Neural cell (in vitro differentiated cells): ENCODE results near the gene POTEM. TPM values are rescaled to one million over a fixed set of nuclear protein-coding genes. Genes with fewer than 3 reads are reported as not detected.
"Not testable (repeated sequence)": the region's sequence is repeated elsewhere in the genome, so short reads cannot be mapped to it uniquely, and the experiment has no call there.

Experiments
- H2AFZ ChIP-seq: fragments of 200-600, 300-800 bp; sonication (generic), shearing (Covaris generic); 2 replicates; pipeline ENCODE4 v1.6.0; 2014; ENCODE audit warnings: low read depth, mild to moderate bottlenecking, antibody characterized with exemption, low read length, moderate library complexity
- H3F3A ChIP-seq: fragments of 200-600 bp; shearing (Covaris generic); 2 replicates; pipeline ENCODE4 v1.6.1; 2016; ENCODE audit warnings: mild to moderate bottlenecking, moderate library complexity, mixed read lengths, antibody characterized with exemption, low read length; ENCODE audit not compliant: insufficient read depth, poor library complexity, severe bottlenecking
- H3K27ac ChIP-seq: fragments of 200-600, 300-800 bp; sonication (generic), shearing (Covaris generic); 2 replicates; pipeline ENCODE4 v1.5.1; 2014; ENCODE audit warnings: mild to moderate bottlenecking, low read length, moderate library complexity
- H3K27me3 ChIP-seq: fragments of 300-800, 200-600 bp; sonication (generic), shearing (Covaris generic); 2 replicates; pipeline ENCODE4 v1.6.0; 2014; ENCODE audit warnings: mild to moderate bottlenecking, low read depth, low read length, moderate library complexity; ENCODE audit not compliant: insufficient read depth
- H3K36me3 ChIP-seq: fragments of 300-800, 200-600 bp; sonication (generic), shearing (Covaris generic); 2 replicates; pipeline ENCODE4 v1.5.1; 2014; ENCODE audit warnings: mild to moderate bottlenecking, antibody characterized with exemption, low read length, moderate library complexity; ENCODE audit not compliant: insufficient read depth
- H3K4me2 ChIP-seq: fragments of 300-800, 200-600 bp; sonication (generic), shearing (Covaris generic); 2 replicates; pipeline ENCODE4 v1.6.0; 2014; ENCODE audit warnings: mild to moderate bottlenecking, low read length
- H3K4me3 ChIP-seq: fragments of 300-800, 200-600 bp; sonication (generic), shearing (Covaris generic); 2 replicates; pipeline ENCODE4 v1.5.1; 2014; ENCODE audit warnings: mild to moderate bottlenecking, low read length, moderate library complexity
- H3K79me2 ChIP-seq: fragments of 200-600 bp; shearing (Covaris generic); replicated peaks from 2 replicates; pipeline ENCODE4 v1.6.0; 2014; ENCODE audit warnings: mild to moderate bottlenecking, low read length, moderate library complexity; ENCODE audit not compliant: insufficient read depth
- H3K9ac ChIP-seq: fragments of 300-800, 200-600 bp; sonication (generic), shearing (Covaris generic); 2 replicates; pipeline ENCODE4 v1.6.1; 2016; ENCODE audit warnings: mild to moderate bottlenecking, low read length, mixed read lengths
- H3K9me2 ChIP-seq: fragments of 200-600 bp; shearing (Covaris generic); 2 replicates; pipeline ENCODE4 v1.6.1; 2016; ENCODE audit warnings: mild to moderate bottlenecking, low read length, mixed read lengths; ENCODE audit not compliant: insufficient read depth
- H3K9me3 ChIP-seq: fragments of 200-600, 300-800 bp; sonication (generic), shearing (Covaris generic); 2 replicates; pipeline ENCODE4 v1.6.1; 2016; ENCODE audit warnings: mild to moderate bottlenecking, mixed run types, low read length, moderate library complexity, mixed read lengths
- H4K20me1 ChIP-seq: fragments of 200-600 bp; shearing (Covaris generic); 2 replicates; pipeline ENCODE4 v1.6.1; 2016; ENCODE audit warnings: mild to moderate bottlenecking, mixed run types; ENCODE audit not compliant: insufficient read depth
- polyA plus RNA-seq: library from polyadenylated mRNA; depleted of rRNA; stranded (reverse); fragments of >200 nt; gene quantifications from 2 replicates; pipeline ENCODE4 v1.2.3, GENCODE V29; 2014

Gene POTEM
- polyA plus RNA-seq, 1 donor from 2014 or later = not detected

- H3K9me2 ChIP-seq, H4K20me1 ChIP-seq, H3K9me3 ChIP-seq, H3K27me3 ChIP-seq, H3F3A ChIP-seq, H3K4me3 ChIP-seq, H3K9ac ChIP-seq, H3K27ac ChIP-seq, H2AFZ ChIP-seq, H3K4me2 ChIP-seq, H3K79me2 ChIP-seq, H3K36me3 ChIP-seq: not testable (repeated sequence)
Measured at GRCh38 chr14:19011029-19011428, 43.8 kb downstream of the POTEM start.

DNA sequence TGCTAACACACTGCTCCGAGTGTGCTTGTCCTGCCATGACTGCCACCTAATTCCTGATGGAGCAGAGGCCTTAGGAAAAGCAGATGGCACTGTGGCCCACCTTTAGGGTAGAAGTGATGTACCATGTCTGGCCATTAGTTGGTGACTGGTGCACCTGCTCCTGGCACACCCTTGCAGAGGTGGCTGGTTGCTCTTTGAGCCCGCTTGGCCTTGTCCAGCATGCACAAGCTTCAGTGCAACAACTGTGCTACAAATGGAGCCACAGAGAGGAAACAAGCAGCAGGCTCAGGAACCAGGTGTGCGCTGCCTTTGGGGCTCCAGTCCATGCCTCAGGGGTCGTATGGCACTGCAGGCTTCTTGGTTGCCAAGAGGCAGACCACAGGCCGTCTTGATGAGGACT lies 44.5 kb downstream of the POTEM start:
- H3K9me3 ChIP-seq, H3K9me2 ChIP-seq, H2AFZ ChIP-seq, H3K9ac ChIP-seq, H3K4me2 ChIP-seq, H4K20me1 ChIP-seq, H3K27me3 ChIP-seq, H3K4me3 ChIP-seq, H3F3A ChIP-seq, H3K79me2 ChIP-seq, H3K36me3 ChIP-seq, H3K27ac ChIP-seq: not testable (repeated sequence)

GRCh38 chr14:19015185-19015584 lies 48.0 kb downstream of the POTEM start:
- H3K9me2 ChIP-seq, H3K36me3 ChIP-seq, H3K79me2 ChIP-seq, H2AFZ ChIP-seq, H3K4me2 ChIP-seq, H3K4me3 ChIP-seq, H3K9me3 ChIP-seq, H3K27me3 ChIP-seq, H3K9ac ChIP-seq, H4K20me1 ChIP-seq, H3K27ac ChIP-seq, H3F3A ChIP-seq: not testable (repeated sequence)

DNA sequence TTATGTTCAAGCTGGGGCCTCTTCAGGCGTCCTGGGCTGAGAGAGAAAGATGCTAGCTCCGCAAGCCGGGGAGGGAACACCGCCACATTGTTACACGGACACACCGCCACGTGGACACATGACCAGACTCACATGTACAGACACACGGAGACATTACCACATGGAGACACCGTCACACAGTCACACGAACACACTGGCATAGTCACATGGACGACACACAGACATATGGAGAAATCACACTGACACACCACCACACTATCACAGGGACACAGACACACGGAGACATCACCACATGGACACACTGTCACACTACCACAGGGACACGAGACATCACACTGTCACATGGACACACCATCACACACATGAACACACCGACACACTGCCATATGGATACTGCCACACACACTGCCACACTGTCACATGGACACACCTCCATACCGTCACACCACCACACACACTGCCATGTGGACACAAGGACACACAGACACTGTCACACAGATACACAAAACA lies 57.9 kb downstream of the POTEM start:
- not testable (repeated sequence) for H2AFZ ChIP-seq, H3K4me2 ChIP-seq, H3F3A ChIP-seq, H3K9me2 ChIP-seq, H4K20me1 ChIP-seq, H3K36me3 ChIP-seq, H3K9ac ChIP-seq, H3K4me3 ChIP-seq, H3K9me3 ChIP-seq, H3K79me2 ChIP-seq, H3K27me3 ChIP-seq, H3K27ac ChIP-seq

DNA sequence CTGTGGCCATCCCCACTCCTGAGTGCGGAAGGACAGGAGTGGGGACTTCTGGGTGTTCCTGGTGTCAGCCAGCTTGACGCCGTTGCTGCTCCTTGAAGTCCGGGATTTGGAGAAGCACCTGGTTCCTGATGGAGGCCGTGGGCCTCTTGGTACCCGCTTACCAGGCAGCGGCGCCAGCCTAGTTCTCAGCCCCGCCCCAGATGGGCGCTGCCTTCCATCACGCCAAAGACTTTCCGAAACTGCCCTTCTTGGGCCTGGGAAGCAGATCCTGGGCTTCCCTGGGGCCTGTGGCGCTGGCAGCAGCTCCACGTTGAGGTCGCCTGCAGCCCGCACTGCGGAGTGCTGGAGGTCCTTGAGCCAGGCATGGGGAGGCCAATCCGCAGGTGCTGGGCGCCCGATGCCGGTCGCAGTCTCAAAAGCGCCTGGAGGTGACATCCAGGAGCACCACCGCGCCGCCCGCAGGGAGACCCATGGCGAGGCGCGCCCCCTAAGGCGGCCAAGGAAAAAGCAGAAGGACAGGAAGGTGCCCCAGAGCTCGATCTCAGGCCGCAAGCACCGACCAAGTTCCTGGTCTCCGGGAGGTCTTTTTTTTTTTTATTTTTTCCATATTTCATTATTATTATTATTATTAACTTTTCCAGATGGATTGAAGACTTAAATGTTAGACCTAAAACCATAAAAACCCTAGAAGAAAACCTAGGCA lies 59.6 kb downstream of the POTEM start:
- H3K27me3 ChIP-seq, H3K9me3 ChIP-seq: not testable (repeated sequence)

DNA sequence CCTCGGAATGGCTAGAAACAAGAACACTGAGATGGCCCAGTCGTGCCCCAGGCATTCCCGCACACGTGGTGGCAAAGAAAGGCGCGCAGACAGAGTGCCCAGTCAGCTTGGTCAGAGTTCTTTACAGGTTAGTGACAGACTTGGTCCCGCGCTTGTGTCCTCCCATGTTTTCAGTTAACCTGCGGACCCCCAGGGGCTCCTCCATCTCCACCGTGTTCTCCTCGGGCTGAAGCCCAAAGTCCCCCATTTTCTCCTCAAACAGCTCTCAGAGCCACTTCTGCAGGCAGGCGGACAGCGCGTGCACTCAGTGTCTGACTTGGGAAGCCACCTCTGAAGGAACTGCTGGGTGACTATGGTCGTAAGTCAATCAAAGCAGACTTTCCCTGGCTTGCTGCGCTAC lies 60.7 kb downstream of the POTEM start:
- H3K79me2 ChIP-seq = not testable (repeated sequence)

More for the DNA sequence above, 59.6 kb downstream of the POTEM start:
- not testable (repeated sequence) for H3F3A ChIP-seq, H3K27ac ChIP-seq, H3K4me3 ChIP-seq, H3K9ac ChIP-seq, H4K20me1 ChIP-seq, H3K9me2 ChIP-seq, H3K4me2 ChIP-seq, H3K36me3 ChIP-seq, H2AFZ ChIP-seq, H3K79me2 ChIP-seq

DNA sequence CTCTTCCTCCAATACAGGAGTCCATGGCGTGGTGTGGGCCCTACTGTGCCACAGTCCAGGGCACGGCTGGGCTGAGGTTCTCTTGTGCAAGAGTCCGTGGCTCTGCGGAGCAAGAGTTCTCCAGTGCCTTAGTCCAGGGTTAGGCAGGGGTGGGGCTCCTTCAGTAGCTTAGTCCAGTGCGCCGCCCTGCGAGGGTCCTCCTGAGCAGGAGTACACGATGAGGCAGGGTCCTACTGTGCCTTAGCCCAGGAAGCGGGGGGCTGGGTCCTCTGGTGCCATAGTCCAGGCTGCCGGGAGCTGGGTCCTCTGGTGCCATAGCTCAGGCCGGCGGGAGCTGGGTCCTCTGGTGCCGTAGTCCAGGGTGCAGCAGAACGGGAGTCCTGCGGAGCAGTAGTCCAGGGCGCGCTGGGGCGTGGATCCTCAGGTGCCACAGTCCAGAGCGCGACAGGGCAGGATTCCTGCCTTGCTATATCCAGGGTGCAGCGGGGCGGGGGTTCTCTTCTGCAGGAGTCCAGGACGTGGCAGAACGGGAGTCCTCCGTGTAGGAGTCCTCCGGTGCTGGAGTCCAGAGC lies 69.7 kb downstream of the POTEM start:
- not testable (repeated sequence) for H2AFZ ChIP-seq, H3K9me2 ChIP-seq, H3K4me3 ChIP-seq, H3K9ac ChIP-seq, H3K27ac ChIP-seq, H3F3A ChIP-seq, H4K20me1 ChIP-seq, H3K9me3 ChIP-seq, H3K79me2 ChIP-seq, H3K27me3 ChIP-seq, H3K36me3 ChIP-seq, H3K4me2 ChIP-seq

More for the DNA sequence above, 60.7 kb downstream of the POTEM start:
- H3K9me2 ChIP-seq, H3K27me3 ChIP-seq, H3F3A ChIP-seq, H3K4me3 ChIP-seq, H4K20me1 ChIP-seq, H3K27ac ChIP-seq, H3K4me2 ChIP-seq, H3K9ac ChIP-seq, H3K36me3 ChIP-seq, H3K9me3 ChIP-seq, H2AFZ ChIP-seq: not testable (repeated sequence)

DNA sequence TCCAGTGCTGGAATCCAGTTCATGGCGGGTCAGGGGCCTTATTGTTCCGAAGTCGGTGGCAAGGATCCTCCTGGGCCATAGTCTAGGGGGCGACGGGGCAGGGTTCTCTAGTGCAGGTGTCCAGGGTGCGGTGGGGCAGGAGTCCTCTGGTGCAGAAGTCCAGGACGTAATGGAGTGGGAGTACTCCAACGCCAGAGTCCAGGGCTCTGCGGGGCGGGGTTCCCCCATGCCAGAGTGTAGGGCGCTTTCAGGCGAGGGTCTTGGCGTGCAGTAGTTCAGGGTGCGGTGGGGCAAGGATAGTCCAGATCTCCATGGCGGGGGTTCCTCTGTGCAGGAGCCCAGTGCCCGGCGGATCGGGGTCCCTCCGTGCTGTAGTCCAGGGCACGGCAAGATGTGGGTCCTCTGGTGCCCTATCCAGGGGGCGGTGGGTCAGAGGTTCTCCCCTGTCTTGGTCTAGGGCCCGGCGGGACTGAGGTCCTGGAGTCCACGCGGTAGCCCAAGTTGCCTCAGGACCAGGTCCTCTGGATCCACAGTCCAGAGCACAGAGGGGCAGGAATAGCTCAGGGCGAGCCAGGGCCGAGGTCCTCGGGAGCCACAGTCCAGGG lies 70.9 kb downstream of the POTEM start:
- H3K79me2 ChIP-seq, H3K27me3 ChIP-seq, H2AFZ ChIP-seq, H4K20me1 ChIP-seq, H3F3A ChIP-seq, H3K4me2 ChIP-seq, H3K9ac ChIP-seq, H3K4me3 ChIP-seq, H3K27ac ChIP-seq, H3K36me3 ChIP-seq, H3K9me3 ChIP-seq, H3K9me2 ChIP-seq: not testable (repeated sequence)
